ENCODE measurements around the gene NLGN1. TPM values are rescaled to one million over a fixed set of nuclear protein-coding genes. Genes with fewer than 3 reads are reported as not detected.

Gene NLGN1
- polyA plus RNA-seq, 2 of the 4 experiments (the other 2 are of a cell fraction) = not detected

DNA sequence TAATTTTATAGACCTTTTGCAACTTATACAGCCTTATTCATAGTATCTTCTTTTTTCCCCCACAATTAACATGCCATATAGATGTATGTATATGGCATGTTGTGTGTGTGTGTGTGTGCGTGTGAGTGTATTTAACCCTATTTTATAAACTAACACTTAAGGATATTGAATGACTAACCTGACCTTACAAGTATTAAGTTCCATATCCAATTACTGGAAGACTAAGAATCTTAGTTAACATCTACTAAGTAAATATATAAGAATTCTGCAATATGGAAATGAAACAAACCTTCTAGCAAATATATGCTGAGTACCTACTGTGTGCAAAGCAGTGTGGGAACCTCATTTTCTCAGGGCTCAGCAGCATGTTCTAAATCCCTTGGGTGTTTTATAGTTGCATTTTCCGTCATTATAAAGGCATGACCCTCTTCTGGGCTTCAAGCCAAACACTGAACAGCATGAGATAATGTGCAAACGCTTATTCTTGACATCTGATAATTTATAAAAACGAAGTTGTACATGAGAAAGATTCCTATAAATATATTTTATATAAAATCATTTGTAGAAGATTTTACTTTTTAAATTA lies 105.5 kb downstream of the NLGN1 start:
- FAIRE-seq (no peak), ATAC-seq (no peak), DNase-seq (ENCODE audit: low read depth in 1 of 2, low spot score in 1 of 2) (no peak)
- H3K4me3 ChIP-seq = no peak overlapping the region
- H3K9me3 ChIP-seq = no peaks in the 10 kb centered on the region
- no peak overlapping the region for H3K27ac ChIP-seq
- WGBS (ENCODE audit: missing lambda C conversion rate) = 17% methylated on average over 4 of the region's 4 CpGs
- ChIA-PET CTCF (no interaction called here), POLR2A (no interaction called here)
- TF ChIP-seq RFX5 (IDR thresholded peaks at IDR 0.05) = no peak
- no peak overlapping the region for H3K4me2 ChIP-seq
- H3K4me1 ChIP-seq = no peaks in the 10 kb centered on the region

DNA sequence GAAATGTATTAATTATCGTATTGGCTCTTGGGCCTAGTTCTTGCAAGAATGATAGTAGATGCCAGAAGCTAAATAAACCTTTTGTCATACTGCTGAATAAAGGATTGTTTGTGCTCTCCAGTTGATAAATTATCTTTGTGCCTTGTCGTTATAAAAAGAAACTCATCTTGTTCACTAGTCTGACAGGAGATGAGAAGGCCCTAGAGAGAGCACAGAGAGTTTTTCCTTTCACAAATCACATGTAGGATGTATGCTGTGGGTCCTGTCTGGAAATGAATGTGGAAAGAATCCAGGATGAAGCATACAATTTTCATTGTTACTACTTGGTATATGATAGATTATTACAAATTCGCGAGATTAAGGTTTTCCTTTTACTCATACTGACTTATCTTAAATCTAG lies 113.0 kb downstream of the NLGN1 start:
- H3K9me3 ChIP-seq = no peaks in the 10 kb centered on the region
- DNase-seq (ENCODE audit: low read depth in 1 of 2, low spot score in 1 of 2) (no peak), ATAC-seq (no peak), FAIRE-seq (no peak)
- no peak overlapping the region for H3K4me2 ChIP-seq
- POLR2A ChIA-PET = no interaction called here
- CTCF ChIA-PET = no interaction called here
- TF ChIP-seq FOSL2 (IDR thresholded peaks at IDR 0.05) (no peak), FOSL2 (CRISPR knock-in tag; IDR thresholded peaks at IDR 0.05) (no peak), PHF8 (IDR thresholded peaks at IDR 0.05; ENCODE audit: borderline replicate concordance, low read depth) (no peak), CBX8 (IDR thresholded peaks at IDR 0.05) (no peak), NPAS2 (CRISPR knock-in tag; IDR thresholded peaks at IDR 0.05; ENCODE audit: borderline replicate concordance) (no peak), RARB (CRISPR knock-in tag; IDR thresholded peaks at IDR 0.05) (no peak), ZSCAN20 (CRISPR knock-in tag; IDR thresholded peaks at IDR 0.05) (no peak), HOXB13 (CRISPR knock-in tag; IDR thresholded peaks at IDR 0.05; ENCODE audit: low read depth) (no peak)
- TF ChIP-seq, protein P1, sequence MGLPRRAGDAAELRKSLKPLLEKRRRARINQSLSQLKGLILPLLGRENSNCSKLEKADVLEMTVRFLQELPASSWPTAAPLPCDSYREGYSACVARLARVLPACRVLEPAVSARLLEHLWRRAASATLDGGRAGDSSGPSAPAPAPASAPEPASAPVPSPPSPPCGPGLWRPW (IDR thresholded peaks at IDR 0.05) = no peak
- TF ChIP-seq, protein P2, sequence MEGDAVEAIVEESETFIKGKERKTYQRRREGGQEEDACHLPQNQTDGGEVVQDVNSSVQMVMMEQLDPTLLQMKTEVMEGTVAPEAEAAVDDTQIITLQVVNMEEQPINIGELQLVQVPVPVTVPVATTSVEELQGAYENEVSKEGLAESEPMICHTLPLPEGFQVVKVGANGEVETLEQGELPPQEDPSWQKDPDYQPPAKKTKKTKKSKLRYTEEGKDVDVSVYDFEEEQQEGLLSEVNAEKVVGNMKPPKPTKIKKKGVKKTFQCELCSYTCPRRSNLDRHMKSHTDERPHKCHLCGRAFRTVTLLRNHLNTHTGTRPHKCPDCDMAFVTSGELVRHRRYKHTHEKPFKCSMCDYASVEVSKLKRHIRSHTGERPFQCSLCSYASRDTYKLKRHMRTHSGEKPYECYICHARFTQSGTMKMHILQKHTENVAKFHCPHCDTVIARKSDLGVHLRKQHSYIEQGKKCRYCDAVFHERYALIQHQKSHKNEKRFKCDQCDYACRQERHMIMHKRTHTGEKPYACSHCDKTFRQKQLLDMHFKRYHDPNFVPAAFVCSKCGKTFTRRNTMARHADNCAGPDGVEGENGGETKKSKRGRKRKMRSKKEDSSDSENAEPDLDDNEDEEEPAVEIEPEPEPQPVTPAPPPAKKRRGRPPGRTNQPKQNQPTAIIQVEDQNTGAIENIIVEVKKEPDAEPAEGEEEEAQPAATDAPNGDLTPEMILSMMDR (IDR thresholded peaks at IDR 0.05) = no peak
- TF ChIP-seq, protein P3, sequence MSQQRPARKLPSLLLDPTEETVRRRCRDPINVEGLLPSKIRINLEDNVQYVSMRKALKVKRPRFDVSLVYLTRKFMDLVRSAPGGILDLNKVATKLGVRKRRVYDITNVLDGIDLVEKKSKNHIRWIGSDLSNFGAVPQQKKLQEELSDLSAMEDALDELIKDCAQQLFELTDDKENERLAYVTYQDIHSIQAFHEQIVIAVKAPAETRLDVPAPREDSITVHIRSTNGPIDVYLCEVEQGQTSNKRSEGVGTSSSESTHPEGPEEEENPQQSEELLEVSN (IDR thresholded peaks at IDR 0.05; ENCODE audit: borderline replicate concordance, low read depth) = no peak
- no peak overlapping the region for H3K4me3 ChIP-seq
- H3K27ac ChIP-seq = no peak overlapping the region
- 5% methylated on average over 4 of the region's 4 CpGs for WGBS (ENCODE audit: missing lambda C conversion rate)
- no peaks in the 10 kb centered on the region for H3K4me1 ChIP-seq

DNA sequence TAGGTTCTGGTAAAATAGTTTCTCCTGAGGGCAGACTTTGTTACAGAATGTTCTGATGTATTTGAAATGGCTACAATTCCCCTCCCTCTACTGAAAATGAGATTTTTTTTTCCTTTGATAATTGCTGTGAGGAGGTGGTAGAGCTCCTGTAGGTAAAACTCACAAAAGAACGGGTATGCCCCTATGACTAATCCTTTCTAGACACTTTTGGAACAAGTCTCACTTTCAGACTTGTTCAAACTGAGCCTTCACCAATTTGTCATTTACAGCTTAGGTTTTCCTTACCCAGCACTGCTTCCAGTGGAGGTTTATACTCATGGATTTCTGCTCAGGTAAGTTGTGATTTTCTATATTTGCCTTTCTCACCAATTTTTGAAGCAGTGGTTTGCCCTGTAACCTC lies 115.6 kb downstream of the NLGN1 start:
- H3K4me1 ChIP-seq = no peaks in the 10 kb centered on the region
- DNase-seq (ENCODE audit: low read depth in 1 of 2, low spot score in 1 of 2) (no peak), FAIRE-seq (no peak), ATAC-seq (no peak)
- 6% methylated on average over 1 of the region's 1 CpG for WGBS (ENCODE audit: missing lambda C conversion rate)
- ChIA-PET POLR2A (no interaction called here), CTCF (no interaction called here)
- no peak overlapping the region for H3K27ac ChIP-seq
- H3K9me3 ChIP-seq = no peaks in the 10 kb centered on the region
- H3K4me3 ChIP-seq = no peak overlapping the region
- no peak overlapping the region for H3K4me2 ChIP-seq
- TF ChIP-seq NR3C1 (IDR thresholded peaks at IDR 0.05) (no peak), RAD21 (conservative IDR thresholded peaks at IDR 0.05 in 1 of 2, IDR thresholded peaks at IDR 0.05 in 1 of 2) (no peak), CHD2 (IDR thresholded peaks at IDR 0.05; ENCODE audit: low read length, partially characterized antibody) (no peak), TFCP2L1 (CRISPR knock-in tag; IDR thresholded peaks at IDR 0.05) (no peak), ESRRA (IDR thresholded peaks at IDR 0.05; ENCODE audit: borderline replicate concordance, low read length) (no peak), GATA3 (IDR thresholded peaks at IDR 0.05; ENCODE audit: borderline replicate concordance) (no peak), MYC (IDR thresholded peaks at IDR 0.05; ENCODE audit: borderline replicate concordance, low read length) (no peak), CBX2 (IDR thresholded peaks at IDR 0.05; ENCODE audit: borderline replicate concordance, low read depth) (no peak), HEYL (CRISPR knock-in tag; IDR thresholded peaks at IDR 0.05) (no peak), RNF2 (IDR thresholded peaks at IDR 0.05; ENCODE audit: borderline replicate concordance, low read depth) (no peak), SMC3 (IDR thresholded peaks at IDR 0.05) (no peak), RCOR1 (IDR thresholded peaks at IDR 0.05; ENCODE audit: low read depth, low read length) (no peak), NFE2L2 (conservative IDR thresholded peaks at IDR 0.05; ENCODE audit: low read length) (no peak)
- TF ChIP-seq, protein P4, sequence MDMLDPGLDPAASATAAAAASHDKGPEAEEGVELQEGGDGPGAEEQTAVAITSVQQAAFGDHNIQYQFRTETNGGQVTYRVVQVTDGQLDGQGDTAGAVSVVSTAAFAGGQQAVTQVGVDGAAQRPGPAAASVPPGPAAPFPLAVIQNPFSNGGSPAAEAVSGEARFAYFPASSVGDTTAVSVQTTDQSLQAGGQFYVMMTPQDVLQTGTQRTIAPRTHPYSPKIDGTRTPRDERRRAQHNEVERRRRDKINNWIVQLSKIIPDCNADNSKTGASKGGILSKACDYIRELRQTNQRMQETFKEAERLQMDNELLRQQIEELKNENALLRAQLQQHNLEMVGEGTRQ (IDR thresholded peaks at IDR 0.05) = no peak
- TF ChIP-seq, protein P1 (IDR thresholded peaks at IDR 0.05) = no peak
- TF ChIP-seq, protein P5, sequence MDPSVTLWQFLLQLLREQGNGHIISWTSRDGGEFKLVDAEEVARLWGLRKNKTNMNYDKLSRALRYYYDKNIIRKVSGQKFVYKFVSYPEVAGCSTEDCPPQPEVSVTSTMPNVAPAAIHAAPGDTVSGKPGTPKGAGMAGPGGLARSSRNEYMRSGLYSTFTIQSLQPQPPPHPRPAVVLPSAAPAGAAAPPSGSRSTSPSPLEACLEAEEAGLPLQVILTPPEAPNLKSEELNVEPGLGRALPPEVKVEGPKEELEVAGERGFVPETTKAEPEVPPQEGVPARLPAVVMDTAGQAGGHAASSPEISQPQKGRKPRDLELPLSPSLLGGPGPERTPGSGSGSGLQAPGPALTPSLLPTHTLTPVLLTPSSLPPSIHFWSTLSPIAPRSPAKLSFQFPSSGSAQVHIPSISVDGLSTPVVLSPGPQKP (IDR thresholded peaks at IDR 0.05; ENCODE audit: low read depth, low read length) = no peak
- TF ChIP-seq, protein P3 (IDR thresholded peaks at IDR 0.05; ENCODE audit: borderline replicate concordance, low read depth) = no peak
